Uterus (tissue), 4 donors: ENCODE measurements around the gene SELENOH. TPM values are rescaled to one million over a fixed set of nuclear protein-coding genes. Genes with fewer than 3 reads are reported as not detected.

Experiments
- DNase-seq, 2 donors: peaks; one replicate each; pipeline ENCODE4 v3.0.0-alpha.2; 2019 to 2020
- H3K27ac ChIP-seq, 2 donors: fragments of 200-600 bp; sonication (generic); 1 replicate in 1 of 2; 2 replicates in 1 of 2; pipeline ENCODE4 v1.5.1; 2016 to 2018
- H3K27me3 ChIP-seq, 2 donors: fragments of 200-600 bp; sonication (generic); one replicate each; pipeline ENCODE4 v1.5.1; 2018 to 2019; ENCODE audit warnings: control low read depth in 1 of 2
- H3K36me3 ChIP-seq, 2 donors: fragments of 200-600 bp; sonication (generic); one replicate each; pipeline ENCODE4 v1.5.1; 2019; ENCODE audit warnings: control low read depth in 1 of 2
- H3K4me1 ChIP-seq, 2 donors: fragments of 200-600 bp; sonication (generic); one replicate each; pipeline ENCODE4 v1.5.1; 2018 to 2019; ENCODE audit warnings: control low read depth in 1 of 2
- H3K4me3 ChIP-seq, 2 donors: fragments of 200-600 bp; sonication (generic); 1 replicate in 1 of 2; 2 replicates in 1 of 2; pipeline ENCODE4 v1.5.1; 2018 to 2019; ENCODE audit warnings: mild to moderate bottlenecking in 1 of 2
- H3K9me3 ChIP-seq, 2 donors: fragments of 200-600 bp; sonication (generic); one replicate each; pipeline ENCODE4 v1.5.1; 2019; ENCODE audit warnings: control low read depth in 1 of 2
- CTCF ChIP-seq, 4 experiments: fragments of 200-600 bp in 2 of 4; fragments of 450-650 bp in 2 of 4; sonication (generic) in 2 of 4; IDR thresholded peaks; one replicate each; pipeline ENCODE4 v1.5.1; 2016 to 2019; ENCODE audit warnings: antibody characterized with exemption in 4 of 4, mild to moderate bottlenecking in 2 of 4, moderate library complexity in 1 of 4
- POLR2A ChIP-seq, 2 donors: fragments of 450-650 bp; IDR thresholded peaks; one replicate each; pipeline ENCODE4 v1.6.1; 2016; ENCODE audit warnings: antibody characterized with exemption in 2 of 2, mild to moderate bottlenecking in 1 of 2, moderate library complexity in 1 of 2
- intact Hi-C: fragments of 100-400 bp; cut with DNase I; formaldehyde crosslinking; loops from one replicate; pipeline ENCODE4 v1.15.1; 2023; ENCODE audit warnings: low total_unique reads
- total RNA-seq, 4 donors: library from RNA; depleted of rRNA in 3 of 4; stranded (reverse); fragments of >200 nt in 3 of 4; gene quantifications; one replicate each; pipeline versions ENCODE4 v1.1.0 to v1.2.4, GENCODE V29; 2014 to 2023
- donor health status: DM: yes; HTN: yes; CAD: no.

Gene SELENOH
- total RNA-seq, 4 donors from 2014 or later: 78.3 to 475 (median 105) TPM

- Histone ChIP-seq H3K9me3 (no peaks in the 10 kb centered on the region), H3K27ac (peak overlapping the region; percentile 49 to 94), H3K4me1 (peaks cover 29 to 31% of the 10 kb centered on the region in 2 donors), H3K36me3 (no peaks in the 10 kb centered on the region), H3K4me3 (no peak overlapping the region), H3K27me3 (no peaks in the 10 kb centered on the region)
- no peak for DNase-seq
- no peak for TF ChIP-seq CTCF (IDR thresholded peaks at IDR 0.05)
- TF ChIP-seq POLR2A (IDR thresholded peaks at IDR 0.05): no peak
- intact Hi-C loops: no loop called here
These were observed 40.2 kb downstream of the SELENOH start for GRCh38 chr11:57781529-57781943.

GRCh38 chr11:57785072-57785471 lies 43.8 kb downstream of the SELENOH start:
- Histone ChIP-seq H3K4me3 (no peak overlapping the region), H3K9me3 (no peaks in the 10 kb centered on the region), H3K4me1 (peaks cover 12 to 27% of the 10 kb centered on the region in 2 donors), H3K27me3 (no peaks in the 10 kb centered on the region), H3K36me3 (no peaks in the 10 kb centered on the region), H3K27ac (peak overlapping the region in 1 of 2 donors; percentile 14)
- intact Hi-C loops: no loop called here
- no peak for DNase-seq
- TF ChIP-seq POLR2A (IDR thresholded peaks at IDR 0.05): no peak
- no peak for TF ChIP-seq CTCF (IDR thresholded peaks at IDR 0.05)

DNA sequence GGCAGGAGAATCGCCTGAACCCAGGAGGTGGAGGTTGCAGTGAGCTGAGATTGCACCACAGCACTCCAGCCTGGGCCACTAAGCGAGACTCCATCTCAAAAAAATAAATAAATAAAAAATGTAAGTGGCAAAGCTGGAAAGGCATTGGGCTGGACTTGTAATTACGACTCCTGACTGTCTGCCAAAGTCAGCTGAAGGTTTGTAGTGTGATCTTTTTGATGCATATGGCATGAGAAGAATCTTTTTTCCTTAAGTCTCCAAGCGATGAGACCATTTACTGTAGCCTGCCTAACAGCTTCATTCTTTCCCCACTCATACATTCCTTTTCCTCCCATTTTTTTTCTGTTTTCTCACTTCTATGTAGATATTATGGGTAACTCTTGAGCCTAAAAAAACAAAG lies 45.1 kb downstream of the SELENOH start:
- Histone ChIP-seq H3K4me1 (peaks cover 7 to 19% of the 10 kb centered on the region in 2 donors), H3K9me3 (no peaks in the 10 kb centered on the region)
- TF ChIP-seq CTCF (IDR thresholded peaks at IDR 0.05) (no peak), POLR2A (IDR thresholded peaks at IDR 0.05) (no peak)

DNA sequence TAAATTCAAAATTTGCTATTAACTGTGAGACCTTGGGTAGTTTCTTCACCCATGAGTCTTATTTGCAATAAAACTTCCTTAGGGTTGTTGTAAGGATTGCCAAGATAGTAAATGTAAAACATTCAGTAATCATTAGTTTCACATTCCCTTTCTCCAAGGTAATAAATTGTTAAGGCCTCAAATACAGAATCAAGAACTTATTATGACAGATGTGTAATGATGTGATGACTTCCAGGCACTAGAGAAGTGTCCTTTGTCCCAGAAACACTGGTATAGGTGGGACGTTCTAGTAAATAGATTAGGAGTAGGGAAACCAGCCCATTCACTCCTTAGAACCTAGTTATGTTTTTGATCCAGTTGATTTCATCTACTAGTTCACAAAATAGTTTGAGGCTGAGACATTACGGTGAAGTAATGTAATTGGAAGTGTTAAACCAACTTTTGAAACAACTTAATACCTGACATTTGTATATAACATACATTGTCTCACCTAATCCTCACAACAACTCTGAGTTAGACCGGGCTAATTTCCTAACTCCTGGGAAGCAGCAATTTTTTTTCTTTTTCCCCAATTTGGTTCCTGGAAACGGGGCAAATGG lies 45.8 kb downstream of the SELENOH start:
- Histone ChIP-seq H3K27ac (peak overlapping the region in 1 of 2 donors; percentile 18), H3K4me3 (no peak overlapping the region), H3K27me3 (no peaks in the 10 kb centered on the region), H3K36me3 (no peaks in the 10 kb centered on the region), H3K9me3 (no peaks in the 10 kb centered on the region), H3K4me1 (peaks cover under 1 to 17% of the 10 kb centered on the region in 2 donors)
- TF ChIP-seq POLR2A (IDR thresholded peaks at IDR 0.05) (no peak), CTCF (IDR thresholded peaks at IDR 0.05) (no peak)
- intact Hi-C loops: no loop called here
- DNase-seq: no peak

More for the DNA sequence above, 45.1 kb downstream of the SELENOH start:
- Histone ChIP-seq H3K36me3 (no peaks in the 10 kb centered on the region), H3K4me3 (no peak overlapping the region), H3K27me3 (no peaks in the 10 kb centered on the region), H3K27ac (no peak overlapping the region)
- intact Hi-C loops: no loop called here
- DNase-seq: no peak

DNA sequence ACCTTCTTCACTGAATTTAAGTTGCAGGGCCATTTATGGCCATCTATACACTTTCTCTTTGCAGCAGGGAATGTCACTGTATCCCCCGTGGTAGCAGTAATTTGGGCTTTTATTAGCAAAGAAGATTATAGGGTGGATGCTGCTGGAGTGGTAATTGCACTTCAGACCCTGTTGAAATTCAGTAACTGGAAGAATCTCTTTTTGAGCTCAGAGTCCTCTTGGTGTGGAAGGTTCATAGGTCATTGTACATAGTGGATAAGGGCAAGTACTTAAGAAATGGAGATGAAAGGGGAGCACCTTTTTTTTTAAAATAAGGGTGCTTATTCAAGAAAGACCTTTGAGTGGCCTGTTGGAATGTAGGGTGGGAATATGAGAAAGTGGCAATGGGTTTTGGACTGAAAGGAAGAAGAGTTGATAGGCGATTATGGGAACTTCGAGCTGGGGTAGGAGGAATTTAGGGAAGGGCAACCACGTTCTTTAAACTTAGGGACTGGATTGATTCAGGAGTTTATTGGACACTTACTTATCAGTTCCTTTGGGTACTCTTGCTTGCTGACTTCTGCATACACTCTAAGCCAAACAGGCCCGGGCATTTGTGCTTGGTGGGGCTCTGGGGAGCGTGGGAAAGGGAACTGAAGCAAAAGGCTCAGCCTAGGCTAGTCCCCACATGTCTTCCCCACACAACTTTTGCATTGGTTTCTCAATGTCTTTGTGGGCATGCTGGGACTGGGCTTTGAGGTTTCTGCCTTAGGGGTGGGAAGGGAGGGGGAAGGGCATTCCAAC lies 46.8 kb downstream of the SELENOH start:
- H3K27me3 ChIP-seq: no peaks in the 10 kb centered on the region
- no peaks in the 10 kb centered on the region for H3K9me3 ChIP-seq
- H3K36me3 ChIP-seq: no peaks in the 10 kb centered on the region
- DNase-seq: no peak
- peaks cover 0 to 25% of the 10 kb centered on the region in 2 donors for H3K4me1 ChIP-seq
- intact Hi-C loops: no loop called here
- TF ChIP-seq CTCF (IDR thresholded peaks at IDR 0.05): no peak
- no peak for TF ChIP-seq POLR2A (IDR thresholded peaks at IDR 0.05)
- H3K27ac ChIP-seq: peak overlapping the region in 1 of 2 donors; percentile 23
- H3K4me3 ChIP-seq: no peak overlapping the region
